ENCODE data around the gene CIRBP. TPM values are rescaled to one million over a fixed set of nuclear protein-coding genes. Genes with fewer than 3 reads are reported as not detected.

CIRBP gene
- total and polyA plus RNA-seq, 9 of the 15 experiments (the other 6 are each of a cell fraction or from before 2014, with no cell fraction given): 20.5 to 327 (median 176) TPM

DNA sequence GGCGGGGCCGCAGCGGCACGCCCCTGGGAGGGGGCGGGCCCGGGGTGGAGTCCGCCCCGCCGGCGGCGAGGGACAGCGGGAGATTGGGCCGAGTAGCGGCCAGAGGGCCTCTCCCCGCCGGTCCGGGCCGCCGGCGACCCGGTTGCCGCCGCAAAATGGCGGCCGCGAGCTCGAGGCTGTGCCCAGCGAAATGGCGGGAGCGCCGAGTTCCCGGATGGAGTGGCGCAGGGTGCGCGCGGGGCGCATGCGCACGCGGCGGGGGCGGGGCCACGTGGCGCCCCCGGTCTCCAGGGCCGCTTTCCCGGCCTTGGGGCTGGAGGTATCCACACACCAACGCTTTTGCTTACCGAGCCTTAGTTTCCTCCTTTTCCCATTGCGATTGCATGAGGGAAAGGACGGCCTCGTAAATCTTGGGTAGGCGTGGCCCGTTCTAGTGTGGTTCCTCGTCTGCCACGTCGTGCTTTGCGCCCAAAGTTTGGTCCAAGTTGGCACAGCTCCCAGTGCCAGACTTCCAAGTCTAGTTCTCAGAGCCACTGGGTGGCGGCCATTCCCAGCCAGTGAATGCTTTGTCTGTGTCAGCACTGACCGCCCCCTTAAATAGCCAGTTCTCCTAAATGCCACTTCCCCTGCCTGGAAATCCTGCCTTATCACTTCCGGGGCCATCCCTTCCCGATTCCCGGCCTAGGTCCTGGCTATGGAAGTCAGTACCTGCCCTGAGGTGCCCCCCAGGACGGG, 513 bp downstream of the CIRBP start (continued):
- no peak for TF ChIP-seq HOMEZ (CRISPR knock-in tag; IDR thresholded peaks at IDR 0.05)
- TF ChIP-seq, protein P1, sequence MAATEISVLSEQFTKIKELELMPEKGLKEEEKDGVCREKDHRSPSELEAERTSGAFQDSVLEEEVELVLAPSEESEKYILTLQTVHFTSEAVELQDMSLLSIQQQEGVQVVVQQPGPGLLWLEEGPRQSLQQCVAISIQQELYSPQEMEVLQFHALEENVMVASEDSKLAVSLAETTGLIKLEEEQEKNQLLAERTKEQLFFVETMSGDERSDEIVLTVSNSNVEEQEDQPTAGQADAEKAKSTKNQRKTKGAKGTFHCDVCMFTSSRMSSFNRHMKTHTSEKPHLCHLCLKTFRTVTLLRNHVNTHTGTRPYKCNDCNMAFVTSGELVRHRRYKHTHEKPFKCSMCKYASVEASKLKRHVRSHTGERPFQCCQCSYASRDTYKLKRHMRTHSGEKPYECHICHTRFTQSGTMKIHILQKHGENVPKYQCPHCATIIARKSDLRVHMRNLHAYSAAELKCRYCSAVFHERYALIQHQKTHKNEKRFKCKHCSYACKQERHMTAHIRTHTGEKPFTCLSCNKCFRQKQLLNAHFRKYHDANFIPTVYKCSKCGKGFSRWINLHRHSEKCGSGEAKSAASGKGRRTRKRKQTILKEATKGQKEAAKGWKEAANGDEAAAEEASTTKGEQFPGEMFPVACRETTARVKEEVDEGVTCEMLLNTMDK (IDR thresholded peaks at IDR 0.05; ENCODE audit: borderline replicate concordance, insufficient read depth, low read depth, low read length, poor library complexity, severe bottlenecking): no peak
- TF ChIP-seq FOXP1 (CRISPR knock-in tag; IDR thresholded peaks at IDR 0.05): no peak; the same call in 1 of the 2 replicates
- TF ChIP-seq, protein P2, sequence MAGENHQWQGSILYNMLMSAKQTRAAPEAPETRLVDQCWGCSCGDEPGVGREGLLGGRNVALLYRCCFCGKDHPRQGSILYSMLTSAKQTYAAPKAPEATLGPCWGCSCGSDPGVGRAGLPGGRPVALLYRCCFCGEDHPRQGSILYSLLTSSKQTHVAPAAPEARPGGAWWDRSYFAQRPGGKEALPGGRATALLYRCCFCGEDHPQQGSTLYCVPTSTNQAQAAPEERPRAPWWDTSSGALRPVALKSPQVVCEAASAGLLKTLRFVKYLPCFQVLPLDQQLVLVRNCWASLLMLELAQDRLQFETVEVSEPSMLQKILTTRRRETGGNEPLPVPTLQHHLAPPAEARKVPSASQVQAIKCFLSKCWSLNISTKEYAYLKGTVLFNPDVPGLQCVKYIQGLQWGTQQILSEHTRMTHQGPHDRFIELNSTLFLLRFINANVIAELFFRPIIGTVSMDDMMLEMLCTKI (IDR thresholded peaks at IDR 0.05; ENCODE audit: partially characterized antibody): no peak
- TF ChIP-seq ZNF316 (IDR thresholded peaks at IDR 0.05): no peak
- 0 out of 2 replicates have a peak, but pooled peaks have one; percentile 33 for TF ChIP-seq CREB5 (CRISPR knock-in tag; IDR thresholded peaks at IDR 0.05)
- TF ChIP-seq BDP1 (IDR thresholded peaks at IDR 0.05; ENCODE audit: insufficient read depth, insufficient read length): no peak
- TF ChIP-seq LCOR (CRISPR knock-in tag; IDR thresholded peaks at IDR 0.05): no peak
- TF ChIP-seq ZNF830 (CRISPR knock-in tag; IDR thresholded peaks at IDR 0.05): no peak
- TF ChIP-seq HSF4 (CRISPR knock-in tag; IDR thresholded peaks at IDR 0.05; ENCODE audit: borderline replicate concordance): no peak
- TF ChIP-seq, protein P3, sequence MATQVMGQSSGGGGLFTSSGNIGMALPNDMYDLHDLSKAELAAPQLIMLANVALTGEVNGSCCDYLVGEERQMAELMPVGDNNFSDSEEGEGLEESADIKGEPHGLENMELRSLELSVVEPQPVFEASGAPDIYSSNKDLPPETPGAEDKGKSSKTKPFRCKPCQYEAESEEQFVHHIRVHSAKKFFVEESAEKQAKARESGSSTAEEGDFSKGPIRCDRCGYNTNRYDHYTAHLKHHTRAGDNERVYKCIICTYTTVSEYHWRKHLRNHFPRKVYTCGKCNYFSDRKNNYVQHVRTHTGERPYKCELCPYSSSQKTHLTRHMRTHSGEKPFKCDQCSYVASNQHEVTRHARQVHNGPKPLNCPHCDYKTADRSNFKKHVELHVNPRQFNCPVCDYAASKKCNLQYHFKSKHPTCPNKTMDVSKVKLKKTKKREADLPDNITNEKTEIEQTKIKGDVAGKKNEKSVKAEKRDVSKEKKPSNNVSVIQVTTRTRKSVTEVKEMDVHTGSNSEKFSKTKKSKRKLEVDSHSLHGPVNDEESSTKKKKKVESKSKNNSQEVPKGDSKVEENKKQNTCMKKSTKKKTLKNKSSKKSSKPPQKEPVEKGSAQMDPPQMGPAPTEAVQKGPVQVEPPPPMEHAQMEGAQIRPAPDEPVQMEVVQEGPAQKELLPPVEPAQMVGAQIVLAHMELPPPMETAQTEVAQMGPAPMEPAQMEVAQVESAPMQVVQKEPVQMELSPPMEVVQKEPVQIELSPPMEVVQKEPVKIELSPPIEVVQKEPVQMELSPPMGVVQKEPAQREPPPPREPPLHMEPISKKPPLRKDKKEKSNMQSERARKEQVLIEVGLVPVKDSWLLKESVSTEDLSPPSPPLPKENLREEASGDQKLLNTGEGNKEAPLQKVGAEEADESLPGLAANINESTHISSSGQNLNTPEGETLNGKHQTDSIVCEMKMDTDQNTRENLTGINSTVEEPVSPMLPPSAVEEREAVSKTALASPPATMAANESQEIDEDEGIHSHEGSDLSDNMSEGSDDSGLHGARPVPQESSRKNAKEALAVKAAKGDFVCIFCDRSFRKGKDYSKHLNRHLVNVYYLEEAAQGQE (IDR thresholded peaks at IDR 0.05; ENCODE audit: borderline replicate concordance): peak; percentile 60
- TF ChIP-seq, protein P3 (CRISPR knock-in tag; IDR thresholded peaks at IDR 0.05; ENCODE audit: low read depth): peak; percentile 82

Measured in K562 (cell line).